Stomach (tissue), 4 donors: ENCODE results near the gene CMTM2.

Source experiments
- POLR2A ChIP-seq, 4 donors: fragments of 450-650 bp; IDR thresholded peaks; one replicate each; pipeline ENCODE4 v1.6.1; 2016; ENCODE audit warnings: antibody characterized with exemption in 4 of 4, control low read depth in 2 of 4, mild to moderate bottlenecking in 1 of 4, moderate library complexity in 1 of 4
- POLR2AphosphoS5 ChIP-seq, 3 donors: sonication (generic); formaldehyde crosslinking; IDR thresholded peaks; one replicate each; pipeline ENCODE4 v1.6.1; 2016; ENCODE audit warnings: antibody characterized with exemption in 3 of 3
- TF ChIP-seq, protein P1 (sequence below), 7 experiments: fragments of 450-650 bp in 4 of 7; fragments of 200-600 bp in 3 of 7; sonication (generic) in 3 of 7; IDR thresholded peaks; one replicate each; pipeline ENCODE4 v1.5.1; 2016 to 2019; ENCODE audit warnings: antibody characterized with exemption in 7 of 7, control low read depth in 2 of 7, mild to moderate bottlenecking in 1 of 7

DNA sequence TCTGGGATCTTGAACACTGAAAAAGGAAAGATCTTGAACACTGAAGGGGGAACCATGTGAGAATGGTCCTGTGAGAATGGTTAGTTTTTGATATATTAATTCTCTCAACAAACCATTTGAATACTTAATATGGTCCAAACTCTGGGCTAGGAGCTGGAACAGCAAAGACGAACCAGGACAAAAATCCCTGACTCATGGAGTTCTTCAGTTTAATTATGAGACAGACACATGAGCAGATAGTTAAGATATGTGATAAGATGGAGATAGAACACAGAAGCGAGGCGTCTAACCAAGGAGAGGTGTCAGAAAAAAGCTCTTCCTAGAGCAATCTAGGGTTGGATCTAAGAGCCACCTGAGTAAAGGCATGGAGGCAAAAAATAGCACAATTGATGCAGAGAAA is 25.2 kb upstream of the CMTM2 start:
- TF ChIP-seq, protein P1, sequence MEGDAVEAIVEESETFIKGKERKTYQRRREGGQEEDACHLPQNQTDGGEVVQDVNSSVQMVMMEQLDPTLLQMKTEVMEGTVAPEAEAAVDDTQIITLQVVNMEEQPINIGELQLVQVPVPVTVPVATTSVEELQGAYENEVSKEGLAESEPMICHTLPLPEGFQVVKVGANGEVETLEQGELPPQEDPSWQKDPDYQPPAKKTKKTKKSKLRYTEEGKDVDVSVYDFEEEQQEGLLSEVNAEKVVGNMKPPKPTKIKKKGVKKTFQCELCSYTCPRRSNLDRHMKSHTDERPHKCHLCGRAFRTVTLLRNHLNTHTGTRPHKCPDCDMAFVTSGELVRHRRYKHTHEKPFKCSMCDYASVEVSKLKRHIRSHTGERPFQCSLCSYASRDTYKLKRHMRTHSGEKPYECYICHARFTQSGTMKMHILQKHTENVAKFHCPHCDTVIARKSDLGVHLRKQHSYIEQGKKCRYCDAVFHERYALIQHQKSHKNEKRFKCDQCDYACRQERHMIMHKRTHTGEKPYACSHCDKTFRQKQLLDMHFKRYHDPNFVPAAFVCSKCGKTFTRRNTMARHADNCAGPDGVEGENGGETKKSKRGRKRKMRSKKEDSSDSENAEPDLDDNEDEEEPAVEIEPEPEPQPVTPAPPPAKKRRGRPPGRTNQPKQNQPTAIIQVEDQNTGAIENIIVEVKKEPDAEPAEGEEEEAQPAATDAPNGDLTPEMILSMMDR (IDR thresholded peaks at IDR 0.05) = no peak
- TF ChIP-seq POLR2A (IDR thresholded peaks at IDR 0.05) = no peak
- no peak for TF ChIP-seq POLR2AphosphoS5 (IDR thresholded peaks at IDR 0.05)
